SK-N-SH (cell line): Measurements from ENCODE around the gene VPS9D1.

Experiments
- EP300 ChIP-seq, 2 experiments: IDR thresholded peaks; 2 replicates each; pipeline versions ENCODE4 v1.4.0 to v1.6.1; 2012; ENCODE audit warnings: borderline replicate concordance in 1 of 2, low read depth in 1 of 2, low read length in 1 of 2
- FOXM1 ChIP-seq: IDR thresholded peaks from 2 replicates; pipeline ENCODE4 v1.4.0; 2012; ENCODE audit warnings: low read depth, mild to moderate bottlenecking
- GABPA ChIP-seq: IDR thresholded peaks from 2 replicates; pipeline ENCODE4 v1.4.0; 2012; ENCODE audit warnings: low read depth, mild to moderate bottlenecking
- PBX3 ChIP-seq: IDR thresholded peaks from 2 replicates; pipeline ENCODE4; 2012
- POLR2AphosphoS5 ChIP-seq: IDR thresholded peaks from 2 replicates; pipeline ENCODE4 v1.6.1; 2012; ENCODE audit warnings: low read depth, low read length
- TAF1 ChIP-seq: IDR thresholded peaks from 2 replicates; pipeline ENCODE4 v1.6.1; 2012; ENCODE audit warnings: low read depth, mild to moderate bottlenecking, low read length, moderate library complexity, borderline replicate concordance
- TCF12 ChIP-seq: IDR thresholded peaks from 2 replicates; pipeline ENCODE4 v1.4.0; 2012
- USF1 ChIP-seq: IDR thresholded peaks from 2 replicates; pipeline ENCODE4 v1.4.0; 2012; ENCODE audit warnings: low read depth, borderline replicate concordance
- TF ChIP-seq, protein P1 (sequence below): fragments of 200-600 bp; sonication (generic); IDR thresholded peaks from 2 replicates; pipeline ENCODE4 v1.6.1; 2017; ENCODE audit warnings: antibody characterized with exemption, mild to moderate bottlenecking, moderate library complexity
- TF ChIP-seq, protein P2 (sequence below): IDR thresholded peaks from 2 replicates; pipeline ENCODE4 v1.4.0; 2012; ENCODE audit warnings: low read depth, borderline replicate concordance

DNA sequence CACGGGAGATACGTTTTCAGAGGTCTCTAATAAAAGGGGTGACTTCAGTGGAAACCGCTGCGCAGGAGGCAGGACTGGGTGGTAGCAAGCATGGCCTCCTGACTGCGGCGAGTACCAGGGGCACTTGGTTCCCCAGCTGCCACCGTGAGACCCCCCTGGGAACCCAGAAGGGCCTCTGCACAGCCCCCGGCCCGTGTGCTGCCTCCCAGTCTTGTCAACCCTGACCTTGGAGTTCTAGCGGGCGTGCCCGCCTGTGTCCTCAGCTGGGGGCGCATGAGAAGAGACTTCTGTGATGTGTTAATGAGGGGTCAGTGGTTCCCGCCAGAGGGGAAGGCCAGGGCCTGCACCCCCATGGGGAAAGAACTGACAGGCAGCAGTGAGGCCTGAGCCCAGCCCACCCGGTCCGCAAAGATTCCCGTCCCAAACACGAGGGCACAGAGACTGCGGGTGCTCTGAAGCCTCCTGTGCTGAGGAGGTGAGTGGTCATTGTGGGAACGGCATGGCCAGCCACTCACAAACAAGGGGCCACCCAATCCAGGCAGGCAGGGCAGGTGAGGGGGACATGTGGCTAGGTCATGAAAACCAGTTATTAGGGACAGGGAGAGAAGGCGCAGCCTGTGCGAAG lies 10.0 kb upstream of the VPS9D1 start:
- TF ChIP-seq PBX3: no peak
- TF ChIP-seq, protein P1, sequence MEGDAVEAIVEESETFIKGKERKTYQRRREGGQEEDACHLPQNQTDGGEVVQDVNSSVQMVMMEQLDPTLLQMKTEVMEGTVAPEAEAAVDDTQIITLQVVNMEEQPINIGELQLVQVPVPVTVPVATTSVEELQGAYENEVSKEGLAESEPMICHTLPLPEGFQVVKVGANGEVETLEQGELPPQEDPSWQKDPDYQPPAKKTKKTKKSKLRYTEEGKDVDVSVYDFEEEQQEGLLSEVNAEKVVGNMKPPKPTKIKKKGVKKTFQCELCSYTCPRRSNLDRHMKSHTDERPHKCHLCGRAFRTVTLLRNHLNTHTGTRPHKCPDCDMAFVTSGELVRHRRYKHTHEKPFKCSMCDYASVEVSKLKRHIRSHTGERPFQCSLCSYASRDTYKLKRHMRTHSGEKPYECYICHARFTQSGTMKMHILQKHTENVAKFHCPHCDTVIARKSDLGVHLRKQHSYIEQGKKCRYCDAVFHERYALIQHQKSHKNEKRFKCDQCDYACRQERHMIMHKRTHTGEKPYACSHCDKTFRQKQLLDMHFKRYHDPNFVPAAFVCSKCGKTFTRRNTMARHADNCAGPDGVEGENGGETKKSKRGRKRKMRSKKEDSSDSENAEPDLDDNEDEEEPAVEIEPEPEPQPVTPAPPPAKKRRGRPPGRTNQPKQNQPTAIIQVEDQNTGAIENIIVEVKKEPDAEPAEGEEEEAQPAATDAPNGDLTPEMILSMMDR: no peak
- TF ChIP-seq USF1: no peak
- TF ChIP-seq, protein P2, sequence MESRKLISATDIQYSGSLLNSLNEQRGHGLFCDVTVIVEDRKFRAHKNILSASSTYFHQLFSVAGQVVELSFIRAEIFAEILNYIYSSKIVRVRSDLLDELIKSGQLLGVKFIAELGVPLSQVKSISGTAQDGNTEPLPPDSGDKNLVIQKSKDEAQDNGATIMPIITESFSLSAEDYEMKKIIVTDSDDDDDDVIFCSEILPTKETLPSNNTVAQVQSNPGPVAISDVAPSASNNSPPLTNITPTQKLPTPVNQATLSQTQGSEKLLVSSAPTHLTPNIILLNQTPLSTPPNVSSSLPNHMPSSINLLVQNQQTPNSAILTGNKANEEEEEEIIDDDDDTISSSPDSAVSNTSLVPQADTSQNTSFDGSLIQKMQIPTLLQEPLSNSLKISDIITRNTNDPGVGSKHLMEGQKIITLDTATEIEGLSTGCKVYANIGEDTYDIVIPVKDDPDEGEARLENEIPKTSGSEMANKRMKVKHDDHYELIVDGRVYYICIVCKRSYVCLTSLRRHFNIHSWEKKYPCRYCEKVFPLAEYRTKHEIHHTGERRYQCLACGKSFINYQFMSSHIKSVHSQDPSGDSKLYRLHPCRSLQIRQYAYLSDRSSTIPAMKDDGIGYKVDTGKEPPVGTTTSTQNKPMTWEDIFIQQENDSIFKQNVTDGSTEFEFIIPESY: no peak
- TF ChIP-seq POLR2AphosphoS5: no peak
- no peak for TF ChIP-seq TAF1
- no peak for TF ChIP-seq EP300 (IDR thresholded peaks at IDR 0.05; ENCODE audit: borderline replicate concordance in 1 of 2, low read depth in 1 of 2, low read length in 1 of 2)
- TF ChIP-seq GABPA: no peak
- no peak for TF ChIP-seq FOXM1
- TF ChIP-seq TCF12: no peak
